ENCODE measurements around the gene STEAP4. TPM values are rescaled to one million over a fixed set of nuclear protein-coding genes. Genes with fewer than 3 reads are reported as not detected.
"Not testable (repeated sequence)": the region's sequence is repeated elsewhere in the genome, so short reads cannot be mapped to it uniquely, and the experiment has no call there.

STEAP4 gene
- total RNA-seq, 4 donors from 2014 or later: 45.2 to 239 (median 82.2) TPM

GRCh38 chr7:88259656-88260380 is 46.9 kb downstream of the STEAP4 start:
- TF ChIP-seq CTCF (IDR thresholded peaks at IDR 0.05): no peak
- TF ChIP-seq POLR2A (IDR thresholded peaks at IDR 0.05): no peak
- no peak for TF ChIP-seq EP300 (IDR thresholded peaks at IDR 0.05)
- Histone ChIP-seq H3K4me1 (no peaks in the 10 kb centered on the region), H3K36me3 (no peaks in the 10 kb centered on the region), H3K27me3 (no peaks in the 10 kb centered on the region), H3K9me3 (peaks cover 0 to 9% (median 0%) of the 10 kb centered on the region in 4 donors), H3K27ac (no peak overlapping the region), H3K4me3 (no peak overlapping the region)
- DNase-seq (ENCODE audit: low spot score in 2 of 2): no peak
- 73% methylated on average over 2 of the region's 2 CpGs for WGBS, 2 donors

- not testable (repeated sequence) for H3K36me3 ChIP-seq; H3K4me1 ChIP-seq; DNase-seq (ENCODE audit: low spot score in 2 of 2); H3K27me3 ChIP-seq; H3K4me3 ChIP-seq; H3K27ac ChIP-seq
- WGBS, 2 donors: 90 to 100% methylated on average over 1 of the region's 1 CpG
- peaks cover 0 to 24% (median 6%) of the 10 kb centered on the region in 4 donors for H3K9me3 ChIP-seq
Measured at GRCh38 chr7:88258296-88258695, 48.4 kb downstream of the STEAP4 start.

- no peaks in the 10 kb centered on the region for H3K27me3 ChIP-seq
- no peaks in the 10 kb centered on the region for H3K4me1 ChIP-seq
- no peaks in the 10 kb centered on the region for H3K36me3 ChIP-seq
- no peak for TF ChIP-seq POLR2A (IDR thresholded peaks at IDR 0.05)
- TF ChIP-seq EP300 (IDR thresholded peaks at IDR 0.05): no peak
- TF ChIP-seq CTCF (IDR thresholded peaks at IDR 0.05): no peak
- H3K4me3 ChIP-seq: no peak overlapping the region
- H3K9me3 ChIP-seq: peaks cover 0 to 36% (median 12%) of the 10 kb centered on the region in 4 donors
- H3K27ac ChIP-seq: no peak overlapping the region
- no peak for DNase-seq (ENCODE audit: low spot score in 2 of 2)
Measured at GRCh38 chr7:88256906-88257305, 49.8 kb downstream of the STEAP4 start.

GRCh38 chr7:88254721-88255424 is 51.8 kb downstream of the STEAP4 start:
- no peak overlapping the region for H3K27ac ChIP-seq
- no peaks in the 10 kb centered on the region for H3K36me3 ChIP-seq
- H3K27me3 ChIP-seq: no peaks in the 10 kb centered on the region
- WGBS, 2 donors: 72 to 95% methylated on average over 2 of the region's 2 CpGs
- no peak overlapping the region for H3K4me3 ChIP-seq
- no peak for DNase-seq (ENCODE audit: low spot score in 2 of 2)
- H3K4me1 ChIP-seq: no peaks in the 10 kb centered on the region
- no peak for TF ChIP-seq EP300 (IDR thresholded peaks at IDR 0.05)
- TF ChIP-seq CTCF (IDR thresholded peaks at IDR 0.05): no peak
- no peak for TF ChIP-seq POLR2A (IDR thresholded peaks at IDR 0.05)
- H3K9me3 ChIP-seq: peaks cover 0 to 36% (median 15%) of the 10 kb centered on the region in 4 donors

- Histone ChIP-seq H3K9me3 (peaks cover 0 to 36% (median 15%) of the 10 kb centered on the region in 4 donors), H3K4me3 (no peak overlapping the region), H3K27ac (no peak overlapping the region), H3K27me3 (no peaks in the 10 kb centered on the region), H3K36me3 (no peaks in the 10 kb centered on the region), H3K4me1 (no peaks in the 10 kb centered on the region)
- no peak for DNase-seq (ENCODE audit: low spot score in 2 of 2)
- no peak for TF ChIP-seq CTCF (IDR thresholded peaks at IDR 0.05)
- TF ChIP-seq POLR2A (IDR thresholded peaks at IDR 0.05): no peak
- TF ChIP-seq EP300 (IDR thresholded peaks at IDR 0.05): no peak
Measured at GRCh38 chr7:88253640-88254039, 53.1 kb downstream of the STEAP4 start.
